Esophagus squamous epithelium (tissue), 5 donors: Measurements from ENCODE around the gene VAV3. TPM values are rescaled to one million over a fixed set of nuclear protein-coding genes. Genes with fewer than 3 reads are reported as not detected.

Source experiments
- DNase-seq: peaks from one replicate; lab custom pipeline; 2025; lab: John Stamatoyannopoulos, UW
- H3K27ac ChIP-seq, 4 donors: fragments of 200-600 bp; sonication (generic); one replicate each; pipeline ENCODE4 v1.5.1; 2016 to 2019; ENCODE audit warnings: mild to moderate bottlenecking in 1 of 4
- H3K27me3 ChIP-seq, 4 donors: fragments of 200-600 bp; sonication (generic); 1 replicate in 3 of 4; 2 replicates in 1 of 4; pipeline versions ENCODE4 v1.5.1 to v1.6.0; 2017 to 2021; ENCODE audit warnings: antibody characterized with exemption in 1 of 4
- H3K36me3 ChIP-seq, 3 donors: fragments of 200-600 bp; sonication (generic); one replicate each; pipeline ENCODE4 v1.5.1; 2016 to 2019
- H3K4me1 ChIP-seq, 3 donors: fragments of 200-600 bp; sonication (generic); one replicate each; pipeline ENCODE4 v1.5.1; 2017 to 2019
- H3K4me3 ChIP-seq, 4 donors: fragments of 200-600 bp; sonication (generic); 1 replicate in 3 of 4; 2 replicates in 1 of 4; pipeline ENCODE4 v1.5.1; 2016 to 2019; ENCODE audit warnings: mild to moderate bottlenecking in 2 of 4, moderate library complexity in 1 of 4
- H3K9me3 ChIP-seq, 3 donors: fragments of 200-600 bp; sonication (generic); one replicate each; pipeline ENCODE4 v1.5.1; 2016 to 2019
- POLR2A ChIP-seq, 4 donors: fragments of 450-650 bp; IDR thresholded peaks; one replicate each; pipeline ENCODE4 v1.6.1; 2017; ENCODE audit warnings: antibody characterized with exemption in 4 of 4, mild to moderate bottlenecking in 4 of 4, moderate library complexity in 3 of 4
- WGBS, 2 donors: methylation state at CpG; one replicate each; pipeline ENCODE4 v1.1.5; 2018; 5-methylcytosine and 5-hydroxymethylcytosine counted together
- intact Hi-C: fragments of 100-400 bp; cut with DNase I; formaldehyde crosslinking; loops from one replicate; pipeline ENCODE4 v1.15.0; 2022
- small RNA-seq, 4 donors: library from RNA; depleted of rRNA; stranded (forward); fragments of <200 nt; gene quantifications; one replicate each; pipeline ENCODE3, GENCODE V24; 2016
- total RNA-seq, 4 donors: library from RNA; depleted of rRNA; stranded (reverse); fragments of >200 nt; gene quantifications; one replicate each; pipeline ENCODE4 v1.1.0, GENCODE V29; 2016
- TF ChIP-seq, protein P1 (sequence below), 6 experiments: fragments of 450-650 bp in 4 of 6; fragments of 200-600 bp in 2 of 6; sonication (generic) in 2 of 6; IDR thresholded peaks; one replicate each; pipeline ENCODE4 v1.5.1; 2016 to 2019; ENCODE audit warnings: antibody characterized with exemption in 6 of 6, mild to moderate bottlenecking in 4 of 6, moderate library complexity in 4 of 6
- donor health status: DM: yes; HTN: yes; CAD: no.

VAV3 gene
- total RNA-seq, 4 donors from 2014 or later: 43.4 to 126 (median 76.9) TPM

DNA sequence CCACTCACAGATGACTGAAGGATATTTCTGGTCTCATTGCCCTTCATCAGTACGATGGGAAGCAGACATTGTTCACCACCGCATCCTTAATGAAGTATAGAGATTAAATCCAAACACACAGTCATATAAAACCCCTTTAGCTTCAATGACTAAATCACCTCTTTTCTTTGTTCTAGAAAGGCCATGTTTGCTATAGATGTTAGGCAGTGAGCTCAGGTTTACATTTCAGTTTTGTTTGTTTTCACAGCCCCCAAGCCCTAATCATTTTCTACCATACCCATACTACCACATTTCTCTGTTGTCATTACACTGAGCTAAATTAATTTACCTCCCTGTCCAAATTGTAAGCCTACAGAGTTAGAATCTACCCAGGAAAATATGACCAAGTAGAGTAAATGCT is 439.0 kb downstream of the VAV3 start:
- 83 to 92% methylated on average over 2 of the region's 2 CpGs for WGBS, 2 donors
- no peak for DNase-seq
- Histone ChIP-seq H3K27ac (no peak overlapping the region), H3K4me3 (no peak overlapping the region), H3K27me3 (no peaks in the 10 kb centered on the region), H3K4me1 (peaks cover 0 to 26% (median 6%) of the 10 kb centered on the region in 3 donors), H3K36me3 (no peaks in the 10 kb centered on the region), H3K9me3 (no peaks in the 10 kb centered on the region)
- intact Hi-C loops: no loop called here
- no peak for TF ChIP-seq POLR2A (IDR thresholded peaks at IDR 0.05)
- TF ChIP-seq, protein P1, sequence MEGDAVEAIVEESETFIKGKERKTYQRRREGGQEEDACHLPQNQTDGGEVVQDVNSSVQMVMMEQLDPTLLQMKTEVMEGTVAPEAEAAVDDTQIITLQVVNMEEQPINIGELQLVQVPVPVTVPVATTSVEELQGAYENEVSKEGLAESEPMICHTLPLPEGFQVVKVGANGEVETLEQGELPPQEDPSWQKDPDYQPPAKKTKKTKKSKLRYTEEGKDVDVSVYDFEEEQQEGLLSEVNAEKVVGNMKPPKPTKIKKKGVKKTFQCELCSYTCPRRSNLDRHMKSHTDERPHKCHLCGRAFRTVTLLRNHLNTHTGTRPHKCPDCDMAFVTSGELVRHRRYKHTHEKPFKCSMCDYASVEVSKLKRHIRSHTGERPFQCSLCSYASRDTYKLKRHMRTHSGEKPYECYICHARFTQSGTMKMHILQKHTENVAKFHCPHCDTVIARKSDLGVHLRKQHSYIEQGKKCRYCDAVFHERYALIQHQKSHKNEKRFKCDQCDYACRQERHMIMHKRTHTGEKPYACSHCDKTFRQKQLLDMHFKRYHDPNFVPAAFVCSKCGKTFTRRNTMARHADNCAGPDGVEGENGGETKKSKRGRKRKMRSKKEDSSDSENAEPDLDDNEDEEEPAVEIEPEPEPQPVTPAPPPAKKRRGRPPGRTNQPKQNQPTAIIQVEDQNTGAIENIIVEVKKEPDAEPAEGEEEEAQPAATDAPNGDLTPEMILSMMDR (IDR thresholded peaks at IDR 0.05): no peak

DNA sequence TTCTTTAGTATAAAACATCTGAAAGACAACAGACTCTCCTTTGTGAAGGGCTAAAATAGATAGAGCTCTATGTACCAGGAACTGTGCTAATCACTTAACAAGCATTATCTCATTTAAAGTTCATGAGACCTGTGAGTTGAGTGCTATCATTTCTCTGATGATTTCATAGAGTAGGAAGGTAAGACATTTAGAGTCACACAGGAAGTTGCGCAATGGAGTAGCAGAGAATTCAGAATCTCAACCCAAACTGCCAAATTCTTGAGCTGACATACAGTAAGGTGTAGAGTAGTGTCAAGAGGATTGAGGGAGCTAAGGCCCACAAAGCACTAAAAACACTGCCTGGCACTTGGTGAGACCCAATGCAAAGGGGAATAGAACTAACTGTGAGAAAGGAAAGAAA is 439.8 kb downstream of the VAV3 start:
- Histone ChIP-seq H3K27me3 (no peaks in the 10 kb centered on the region), H3K9me3 (no peaks in the 10 kb centered on the region), H3K27ac (no peak overlapping the region), H3K4me3 (no peak overlapping the region), H3K4me1 (peaks cover 0 to 18% (median 4%) of the 10 kb centered on the region in 3 donors), H3K36me3 (no peaks in the 10 kb centered on the region)
- intact Hi-C loops: no loop called here
- no peak for DNase-seq
- TF ChIP-seq, protein P1 (IDR thresholded peaks at IDR 0.05): no peak
- TF ChIP-seq POLR2A (IDR thresholded peaks at IDR 0.05): no peak
- WGBS, 2 donors: 93 to 100% methylated on average over 1 of the region's 1 CpG

DNA sequence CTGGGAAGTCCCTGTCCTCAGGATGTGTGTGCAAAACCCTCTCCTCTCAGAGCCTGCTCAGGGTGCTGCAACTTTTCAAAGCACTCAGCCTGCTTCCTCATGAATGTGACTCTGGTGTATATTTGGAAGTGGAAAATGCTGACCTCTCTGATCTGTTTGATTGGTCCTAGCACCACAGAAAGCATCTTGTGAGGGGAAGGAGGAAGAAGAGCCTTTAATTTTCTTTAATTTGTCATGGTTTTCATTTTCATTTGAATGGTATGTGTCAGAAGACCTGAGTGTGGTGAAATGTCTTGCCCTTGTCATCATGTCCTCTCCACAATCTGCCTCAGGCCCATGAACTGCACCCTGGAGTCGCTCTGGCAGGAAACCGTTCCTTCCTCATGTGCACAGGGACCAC is 440.7 kb downstream of the VAV3 start:
- no peak overlapping the region for H3K27ac ChIP-seq
- no peak for DNase-seq
- 67 to 85% methylated on average over 2 of the region's 2 CpGs for WGBS, 2 donors
- no peaks in the 10 kb centered on the region for H3K36me3 ChIP-seq
- intact Hi-C loops: no loop called here
- no peak for TF ChIP-seq POLR2A (IDR thresholded peaks at IDR 0.05)
- TF ChIP-seq, protein P1 (IDR thresholded peaks at IDR 0.05): no peak
- no peaks in the 10 kb centered on the region for H3K9me3 ChIP-seq
- H3K4me3 ChIP-seq: no peak overlapping the region
- H3K27me3 ChIP-seq: no peaks in the 10 kb centered on the region
- peaks cover 0 to 10% (median 0%) of the 10 kb centered on the region in 3 donors for H3K4me1 ChIP-seq

DNA sequence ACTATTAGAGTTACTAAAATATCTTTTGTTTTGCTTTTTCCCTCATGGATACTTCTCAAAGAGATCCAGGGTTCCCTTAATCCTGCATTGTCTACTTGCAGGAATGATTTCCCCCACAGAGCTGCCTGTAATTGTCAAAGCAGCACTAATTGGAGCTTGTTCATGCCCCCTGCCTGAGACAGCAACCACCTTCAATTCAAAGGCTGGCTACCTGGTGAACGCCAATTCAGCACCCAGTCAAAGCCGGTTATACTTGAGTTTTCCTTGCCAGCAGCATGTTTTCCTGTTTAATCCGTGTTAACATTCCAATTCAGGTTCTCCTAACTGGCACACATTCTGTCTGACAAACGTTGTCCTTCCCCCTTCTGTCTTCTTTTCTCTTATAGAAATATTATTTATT is 441.2 kb downstream of the VAV3 start:
- Histone ChIP-seq H3K9me3 (no peaks in the 10 kb centered on the region), H3K27ac (no peak overlapping the region), H3K36me3 (no peaks in the 10 kb centered on the region), H3K4me3 (no peak overlapping the region), H3K27me3 (no peaks in the 10 kb centered on the region), H3K4me1 (peaks cover 0 to 9% (median 0%) of the 10 kb centered on the region in 3 donors)
- TF ChIP-seq, protein P1 (IDR thresholded peaks at IDR 0.05): no peak
- TF ChIP-seq POLR2A (IDR thresholded peaks at IDR 0.05): no peak
- intact Hi-C loops: no loop called here
- WGBS, 2 donors: 26 to 33% methylated on average over 4 of the region's 4 CpGs
- no peak for DNase-seq

DNA sequence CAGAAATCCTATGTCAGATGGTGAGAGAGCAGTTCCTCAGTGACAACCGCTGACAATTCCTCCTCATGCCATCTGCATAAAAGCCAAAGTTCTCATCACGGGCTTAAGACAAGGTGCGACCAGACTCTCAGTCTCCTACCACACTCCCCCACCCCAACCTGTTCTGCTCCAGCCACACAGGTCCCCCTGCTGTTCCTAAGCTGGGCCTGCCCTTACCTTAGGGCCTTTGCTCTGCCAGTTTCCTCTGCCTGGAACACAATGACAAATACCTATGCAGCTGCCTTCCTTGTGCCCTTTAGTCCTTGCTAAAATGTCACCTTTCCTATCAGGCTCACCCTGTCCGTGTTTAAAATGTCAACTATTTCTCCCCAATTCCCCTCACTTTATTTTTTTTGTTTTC is 441.9 kb downstream of the VAV3 start:
- intact Hi-C loops: no loop called here
- TF ChIP-seq POLR2A (IDR thresholded peaks at IDR 0.05): no peak
- TF ChIP-seq, protein P1 (IDR thresholded peaks at IDR 0.05): no peak
- H3K4me1 ChIP-seq: peaks cover 0 to 9% (median 0%) of the 10 kb centered on the region in 3 donors
- no peaks in the 10 kb centered on the region for H3K36me3 ChIP-seq
- H3K9me3 ChIP-seq: no peaks in the 10 kb centered on the region
- no peak for DNase-seq
- no peak overlapping the region for H3K27ac ChIP-seq
- WGBS, 2 donors: 0 to 68% methylated on average over 1 to 4 of the region's 4 CpGs
- no peak overlapping the region for H3K4me3 ChIP-seq
- H3K27me3 ChIP-seq: no peaks in the 10 kb centered on the region

Small RNAs within 50 kb of the gene (small RNA-seq; reads per million reads assigned to genes)
- 0 reads per million in 4 donors for gene MIR7852

Other genes starting within 250 kb of the VAV3 start
- gene SLC25A24, start 235.2 kb upstream of the VAV3 start, total RNA-seq: 10 to 100 TPM; 11.8 to 35.7 (median 28.8) TPM